GM12878 (cell line): Measurements from ENCODE around the gene HOGA1. TPM values are rescaled to one million over a fixed set of nuclear protein-coding genes. Genes with fewer than 3 reads are reported as not detected.

Source experiments
- ATAC-seq: fragments of 200-7000 bp; cut with Tn5 transposase; 3 replicates; pipeline ENCODE4 v1.9.1; 2020; ENCODE audit warnings: mild to moderate bottlenecking, moderate library complexity
- BruUV-seq: library from RNA; stranded (reverse); fragments of 400-500 nt; replicated peaks from 2 replicates; lab custom pipeline; 2021; lab: Mats Ljungman, UMichigan
- CTCF ChIA-PET: fragments of 300-600 bp; sonication (Branson Sonifier 250); formaldehyde crosslinking; extraction: SDS; loops from one replicate; lab custom pipeline; 2021; ENCODE audit warnings: inconsistent platforms; lab: Yijun Ruan, JAX
- POLR2A ChIA-PET: fragments of 350-600 bp; formaldehyde crosslinking; extraction: SDS; loops from one replicate; lab custom pipeline; 2021; ENCODE audit warnings: inconsistent platforms; lab: Charles Lee
- RAD21 ChIA-PET: fragments of 300-600 bp; sonication (Branson Sonifier 250); formaldehyde crosslinking; loops from one replicate; lab custom pipeline; 2023; ENCODE audit warnings: antibody characterized with exemption; ENCODE audit not compliant: unreplicated experiment; lab: Charles Lee
- SMC1A ChIA-PET: fragments of 300-600 bp; sonication (Branson Sonifier 250); formaldehyde crosslinking; loops from one replicate; lab custom pipeline; 2023; ENCODE audit not compliant: unreplicated experiment, uncharacterized antibody; lab: Charles Lee
- DNase-seq: peaks from one replicate; pipeline ENCODE4 v3.0.0-alpha.2; 2011; ENCODE audit warnings: low read depth, low spot score
- FAIRE-seq: peaks from 3 replicates; lab custom pipeline; 2011; peaks lifted over from hg19 to GRCh38; lab: Jason Lieb, UNC
- H2AFZ ChIP-seq: 2 replicates; pipeline ENCODE4 v1.6.0; 2011; ENCODE audit warnings: low read depth, low read length, control low read depth; ENCODE audit not compliant: control insufficient read depth
- H3K27ac ChIP-seq: 2 replicates; pipeline ENCODE4 v1.5.1; 2011; ENCODE audit warnings: control low read depth; ENCODE audit not compliant: control insufficient read depth, insufficient read depth
- H3K27me3 ChIP-seq, 2 experiments: replicated peaks in 1 of 2; 2 replicates each; pipeline versions ENCODE4 v1.6.0 to v1.6.1; 2011; ENCODE audit warnings: low read length in 1 of 2; ENCODE audit not compliant: control insufficient read depth in 2 of 2, insufficient read depth in 2 of 2
- H3K36me3 ChIP-seq, 2 experiments: 2 replicates each; pipeline ENCODE4 v1.5.1; 2011; ENCODE audit warnings: low read length in 1 of 2; ENCODE audit not compliant: control insufficient read depth in 2 of 2, insufficient read depth in 2 of 2
- H3K4me1 ChIP-seq: 2 replicates; pipeline ENCODE4 v1.6.1; 2011; ENCODE audit warnings: mild to moderate bottlenecking, low read length, moderate library complexity, mixed read lengths; ENCODE audit not compliant: control insufficient read depth, insufficient read depth
- H3K4me2 ChIP-seq: 2 replicates; pipeline ENCODE4 v1.6.0; 2011; ENCODE audit warnings: control low read depth; ENCODE audit not compliant: control insufficient read depth, insufficient read depth
- H3K4me3 ChIP-seq: fragments of 200-600 bp; sonication (generic); 2 replicates; pipeline ENCODE4 v1.5.1; 2016
- H3K79me2 ChIP-seq: 2 replicates; pipeline ENCODE4 v1.6.0; 2011; ENCODE audit warnings: low read length; ENCODE audit not compliant: control insufficient read depth, insufficient read depth
- H3K9ac ChIP-seq: 2 replicates; pipeline ENCODE4 v1.8.0; 2011; ENCODE audit warnings: low read length, control low read depth, mixed read lengths; ENCODE audit not compliant: control insufficient read depth, insufficient read depth
- H3K9me3 ChIP-seq: replicated peaks from 3 replicates; pipeline ENCODE4 v1.5.1; 2011; ENCODE audit warnings: mild to moderate bottlenecking, low read length; ENCODE audit not compliant: control insufficient read depth, insufficient read depth
- H4K20me1 ChIP-seq: 2 replicates; pipeline ENCODE4 v1.6.0; 2011; ENCODE audit not compliant: control insufficient read depth, insufficient read depth
- CBX3 ChIP-seq: fragments of 200-600 bp; sonication (generic); IDR thresholded peaks from 2 replicates; pipeline ENCODE4 v1.6.1; 2016; ENCODE audit warnings: low read depth, borderline replicate concordance
- HDGF ChIP-seq: fragments of 450-650 bp; IDR thresholded peaks from 2 replicates; pipeline ENCODE4 v1.6.1; 2016; ENCODE audit warnings: antibody characterized with exemption
- IKZF1 ChIP-seq: fragments of 450-650 bp; conservative IDR thresholded peaks from 2 replicates; pipeline ENCODE4 v1.6.1; 2017; ENCODE audit warnings: antibody characterized with exemption, mild to moderate bottlenecking
- NFYA ChIP-seq: IDR thresholded peaks from 2 replicates; pipeline ENCODE4 v1.6.1; 2011; ENCODE audit warnings: low read depth, mild to moderate bottlenecking, low read length, improper control_type of control experiment, borderline replicate concordance
- PAX5 ChIP-seq: IDR thresholded peaks from 2 replicates; pipeline ENCODE4 v1.6.1; 2011; ENCODE audit warnings: low read depth, low read length, borderline replicate concordance
- RAD51 ChIP-seq: fragments of 450-650 bp; IDR thresholded peaks from 2 replicates; pipeline ENCODE4 v1.6.1; 2016; ENCODE audit warnings: moderate library complexity, mild to moderate bottlenecking, inconsistent platforms
- REST ChIP-seq: IDR thresholded peaks from 2 replicates; pipeline ENCODE4 v1.6.1; 2012; ENCODE audit warnings: mild to moderate bottlenecking, low read depth, low read length
- WRNIP1 ChIP-seq: IDR thresholded peaks from 2 replicates; pipeline ENCODE4 v1.6.1; 2011; ENCODE audit warnings: low read depth, low read length, improper control_type of control experiment, borderline replicate concordance
- ZNF274 ChIP-seq: IDR thresholded peaks from one replicate; pipeline ENCODE4 v1.8.0; 2011; ENCODE audit not compliant: insufficient read length, insufficient read depth
- WGBS: methylation state at CpG from one replicate; pipeline ENCODE4 v1.1.6; 2016; ENCODE audit warnings: low lambda C conversion rate; ENCODE audit not compliant: insufficient replicate concordance, insufficient coverage; ENCODE audit errors: missing lambda C conversion rate; 5-methylcytosine and 5-hydroxymethylcytosine counted together
- in situ Hi-C: fragments of 300-500 bp; cut with MboI; formaldehyde crosslinking; loops from 9 replicates; pipeline ENCODE4 v1.14.3; 2018; ENCODE audit warnings: mixed read lengths
- intact Hi-C: fragments of 100-400 bp; cut with micrococcal nuclease; formaldehyde crosslinking; loops from one replicate; pipeline ENCODE4 v1.14.2; 2022; ENCODE audit not compliant: unreplicated experiment
- polyA plus RNA-seq, 11 experiments: library from polyadenylated mRNA; depleted of rRNA in 4 of 11; unstranded in 6 of 11; stranded (reverse) in 5 of 11; fragments of >200 nt; fragmentation: Nextera tagmentation in 4 of 11; fragmentation: Illumina TruSeq in 1 of 11; extraction: Ambion mirVana in 4 of 11; extraction: Trizol in 1 of 11; gene quantifications; 1 replicate in 1 of 11; 2 replicates in 10 of 11; pipeline versions ENCODE4 v1.2.1 to v1.2.3, GENCODE V29; 2011 to 2016; ENCODE audit warnings: inconsistent platforms in 2 of 11, missing spikeins in 2 of 11, low read depth in 1 of 11
- total RNA-seq, 4 experiments: library from RNA; depleted of rRNA in 3 of 4; stranded (reverse); fragments of >200 nt in 3 of 4; fragmentation: Illumina TruSeq in 1 of 4; extraction: Trizol in 1 of 4; gene quantifications; 2 replicates each; pipeline versions ENCODE4 v1.2.1 to v1.2.3, GENCODE V29; 2013 to 2021
- TF ChIP-seq, protein P1 (sequence below): fragments of 450-650 bp; IDR thresholded peaks from 2 replicates; pipeline ENCODE4 v1.6.1; 2014; ENCODE audit warnings: mild to moderate bottlenecking
- TF ChIP-seq, protein P2 (sequence below): fragments of 450-650 bp; formaldehyde crosslinking; IDR thresholded peaks from 2 replicates; pipeline ENCODE4 v1.5.0; 2022; ENCODE audit warnings: mild to moderate bottlenecking, missing genetic modification characterization
- TF ChIP-seq, protein P3 (sequence below): IDR thresholded peaks from 2 replicates; pipeline ENCODE4 v1.6.1; 2011; ENCODE audit warnings: mild to moderate bottlenecking, low read depth, low read length, moderate library complexity; ENCODE audit not compliant: insufficient replicate concordance

The HOGA1 gene
- total and polyA plus RNA-seq, 10 of the 15 experiments (the other 5 are each of a cell fraction or from before 2014, with no cell fraction given): 0.01 to 0.19 (median 0.06) TPM; not detected in 6

GRCh38 chr10:97573672-97574071, 10.5 kb upstream of the HOGA1 start (continued):
- no peak for TF ChIP-seq REST
- no peak for TF ChIP-seq PAX5

DNA sequence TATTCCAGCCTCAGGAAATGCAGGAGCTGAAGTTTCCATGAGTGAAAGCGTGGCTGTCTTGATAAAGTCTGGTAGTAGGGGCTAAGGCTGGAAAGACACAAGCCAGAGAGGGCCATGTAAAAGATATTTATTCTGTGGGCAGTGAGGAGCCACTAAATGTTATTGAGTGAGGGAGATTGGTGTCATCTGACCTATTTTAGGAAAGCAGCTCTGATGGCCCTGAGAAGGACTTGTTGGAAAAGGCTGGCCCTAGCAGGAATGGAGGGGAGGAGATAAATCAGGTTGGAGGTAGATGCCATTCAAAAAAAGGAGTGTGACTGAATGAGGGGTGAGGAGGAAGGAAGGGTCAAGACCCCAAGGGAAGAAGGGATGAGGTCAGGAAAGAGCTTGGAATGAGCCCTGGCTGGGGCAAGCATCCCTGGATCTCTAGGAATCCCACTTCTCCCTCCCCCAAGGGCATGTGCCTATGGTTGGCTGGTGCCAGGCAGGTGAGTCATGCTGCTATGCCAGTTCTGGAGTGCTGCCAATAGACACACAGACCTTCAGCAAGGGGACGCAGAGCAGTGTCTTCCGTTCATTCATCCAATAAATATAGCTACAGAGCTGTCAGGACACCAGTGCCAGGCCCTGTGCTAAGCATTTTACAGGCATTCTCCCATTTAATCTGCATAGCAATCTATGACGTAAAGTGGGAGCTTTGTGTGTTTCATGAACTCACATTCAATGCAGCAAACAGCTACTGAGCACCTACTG, 9.6 kb upstream of the HOGA1 start:
- Histone ChIP-seq H3K4me2 (no peak overlapping the region), H3K4me3 (no peak overlapping the region), H4K20me1 (no peaks in the 10 kb centered on the region), H3K79me2 (no peaks in the 10 kb centered on the region), H2AFZ (no peak overlapping the region), H3K9me3 (no peaks in the 10 kb centered on the region), H3K27ac (no peak overlapping the region), H3K36me3 (no peaks in the 10 kb centered on the region), H3K4me1 (no peaks in the 10 kb centered on the region), H3K27me3 (no peaks in the 10 kb centered on the region; a peak in 1 of 4 replicates), H3K9ac (no peak overlapping the region)
- CTCF ChIA-PET: interaction anchor here (0.8 to 1.9 kb wide), 6 partner anchors 23 to 103 kb away, joined by 3 to 7 read pairs (median 4); no protein-coding TSS in a partner anchor
- intact Hi-C loops (no loop called here), in situ Hi-C loops (no loop called here)
- SMC1A ChIA-PET: interaction anchor here (0.7 kb wide), 1 partner anchor 14 kb away, joined by 3 read pairs; no protein-coding TSS in a partner anchor
- FAIRE-seq: no peak
- no peak for DNase-seq
- ATAC-seq: no peak
- RAD21 ChIA-PET: no interaction called here
- POLR2A ChIA-PET: no interaction called here
- no TSS peak for BruUV-seq
- WGBS: 55% methylated on average over 4 of the region's 4 CpGs
- TF ChIP-seq, protein P1, sequence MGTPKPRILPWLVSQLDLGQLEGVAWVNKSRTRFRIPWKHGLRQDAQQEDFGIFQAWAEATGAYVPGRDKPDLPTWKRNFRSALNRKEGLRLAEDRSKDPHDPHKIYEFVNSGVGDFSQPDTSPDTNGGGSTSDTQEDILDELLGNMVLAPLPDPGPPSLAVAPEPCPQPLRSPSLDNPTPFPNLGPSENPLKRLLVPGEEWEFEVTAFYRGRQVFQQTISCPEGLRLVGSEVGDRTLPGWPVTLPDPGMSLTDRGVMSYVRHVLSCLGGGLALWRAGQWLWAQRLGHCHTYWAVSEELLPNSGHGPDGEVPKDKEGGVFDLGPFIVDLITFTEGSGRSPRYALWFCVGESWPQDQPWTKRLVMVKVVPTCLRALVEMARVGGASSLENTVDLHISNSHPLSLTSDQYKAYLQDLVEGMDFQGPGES: no peak
- TF ChIP-seq ZNF274 (no peak), NFYA (no peak), IKZF1 (no peak), HDGF (no peak), RAD51 (no peak), WRNIP1 (no peak), CBX3 (no peak)
- TF ChIP-seq, protein P2, sequence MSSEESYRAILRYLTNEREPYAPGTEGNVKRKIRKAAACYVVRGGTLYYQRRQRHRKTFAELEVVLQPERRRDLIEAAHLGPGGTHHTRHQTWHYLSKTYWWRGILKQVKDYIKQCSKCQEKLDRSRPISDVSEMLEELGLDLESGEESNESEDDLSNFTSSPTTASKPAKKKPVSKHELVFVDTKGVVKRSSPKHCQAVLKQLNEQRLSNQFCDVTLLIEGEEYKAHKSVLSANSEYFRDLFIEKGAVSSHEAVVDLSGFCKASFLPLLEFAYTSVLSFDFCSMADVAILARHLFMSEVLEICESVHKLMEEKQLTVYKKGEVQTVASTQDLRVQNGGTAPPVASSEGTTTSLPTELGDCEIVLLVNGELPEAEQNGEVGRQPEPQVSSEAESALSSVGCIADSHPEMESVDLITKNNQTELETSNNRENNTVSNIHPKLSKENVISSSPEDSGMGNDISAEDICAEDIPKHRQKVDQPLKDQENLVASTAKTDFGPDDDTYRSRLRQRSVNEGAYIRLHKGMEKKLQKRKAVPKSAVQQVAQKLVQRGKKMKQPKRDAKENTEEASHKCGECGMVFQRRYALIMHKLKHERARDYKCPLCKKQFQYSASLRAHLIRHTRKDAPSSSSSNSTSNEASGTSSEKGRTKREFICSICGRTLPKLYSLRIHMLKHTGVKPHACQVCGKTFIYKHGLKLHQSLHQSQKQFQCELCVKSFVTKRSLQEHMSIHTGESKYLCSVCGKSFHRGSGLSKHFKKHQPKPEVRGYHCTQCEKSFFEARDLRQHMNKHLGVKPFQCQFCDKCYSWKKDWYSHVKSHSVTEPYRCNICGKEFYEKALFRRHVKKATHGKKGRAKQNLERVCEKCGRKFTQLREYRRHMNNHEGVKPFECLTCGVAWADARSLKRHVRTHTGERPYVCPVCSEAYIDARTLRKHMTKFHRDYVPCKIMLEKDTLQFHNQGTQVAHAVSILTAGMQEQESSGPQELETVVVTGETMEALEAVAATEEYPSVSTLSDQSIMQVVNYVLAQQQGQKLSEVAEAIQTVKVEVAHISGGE (CRISPR knock-in tag): no peak
- TF ChIP-seq, protein P3, sequence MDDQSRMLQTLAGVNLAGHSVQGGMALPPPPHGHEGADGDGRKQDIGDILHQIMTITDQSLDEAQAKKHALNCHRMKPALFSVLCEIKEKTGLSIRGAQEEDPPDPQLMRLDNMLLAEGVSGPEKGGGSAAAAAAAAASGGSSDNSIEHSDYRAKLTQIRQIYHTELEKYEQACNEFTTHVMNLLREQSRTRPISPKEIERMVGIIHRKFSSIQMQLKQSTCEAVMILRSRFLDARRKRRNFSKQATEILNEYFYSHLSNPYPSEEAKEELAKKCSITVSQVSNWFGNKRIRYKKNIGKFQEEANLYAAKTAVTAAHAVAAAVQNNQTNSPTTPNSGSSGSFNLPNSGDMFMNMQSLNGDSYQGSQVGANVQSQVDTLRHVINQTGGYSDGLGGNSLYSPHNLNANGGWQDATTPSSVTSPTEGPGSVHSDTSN: no peak
